Measurements from ENCODE around the gene SERPINA12. TPM values are rescaled to one million over a fixed set of nuclear protein-coding genes. Genes with fewer than 3 reads are reported as not detected.

The SERPINA12 gene
- total RNA-seq, 1 donor from 2014 or later: not detected

GRCh38 chr14:94517641-94518257 lies 8.5 kb upstream of the SERPINA12 start:
- no peak overlapping the region for H3K4me3 ChIP-seq (ENCODE audit: insufficient read depth, low read depth, low read length)
- H4K20me1 ChIP-seq (ENCODE audit: insufficient read depth, low read length): no peaks in the 10 kb centered on the region
- no peak overlapping the region for H3K27ac ChIP-seq (ENCODE audit: low read depth, low read length)
- no peaks in the 10 kb centered on the region for H3K36me3 Mint-ChIP-seq (ENCODE audit: low read depth, unreplicated experiment)
- H3K79me2 ChIP-seq (ENCODE audit: insufficient read depth, low read length): no peaks in the 10 kb centered on the region
- H3K27me3 Mint-ChIP-seq (ENCODE audit: low read depth, unreplicated experiment): peaks cover 35% of the 10 kb centered on the region
- H3K27me3 ChIP-seq (ENCODE audit: insufficient read depth, low read length): peaks cover 9% of the 10 kb centered on the region
- H3K4me2 ChIP-seq (ENCODE audit: low read length): no peak overlapping the region
- H3K36me3 ChIP-seq (ENCODE audit: insufficient read depth, low read length): no peaks in the 10 kb centered on the region
- TF ChIP-seq EZH2 (IDR thresholded peaks at IDR 0.05; ENCODE audit: insufficient read depth, low read length) (no peak), CTCF (IDR thresholded peaks at IDR 0.05; ENCODE audit: insufficient read depth, low read depth, low read length) (no peak)
- H3K4me3 Mint-ChIP-seq (ENCODE audit: unreplicated experiment): no peak overlapping the region
- H3K27ac Mint-ChIP-seq (ENCODE audit: unreplicated experiment): peak overlapping the region; percentile 34
- peaks cover 7% of the 10 kb centered on the region for H3K4me1 Mint-ChIP-seq (ENCODE audit: low read depth, unreplicated experiment)
- FAIRE-seq (no peak), DNase-seq (ENCODE audit: low read depth) (no peak)
- H3K9me3 ChIP-seq (ENCODE audit: insufficient read depth, low read depth, low read length): peaks cover 5% of the 10 kb centered on the region
- no peaks in the 10 kb centered on the region for H3K4me1 ChIP-seq (ENCODE audit: insufficient read depth, low read length)
- H3K9me3 Mint-ChIP-seq (ENCODE audit: unreplicated experiment): peaks cover 3% of the 10 kb centered on the region
- no peak overlapping the region for H3K9ac ChIP-seq (ENCODE audit: low read length)
- no peak overlapping the region for H2AFZ ChIP-seq (ENCODE audit: low read depth, low read length)

- no peak for TF ChIP-seq CTCF (IDR thresholded peaks at IDR 0.05; ENCODE audit: insufficient read depth, low read depth, low read length)
- TF ChIP-seq EZH2 (IDR thresholded peaks at IDR 0.05; ENCODE audit: insufficient read depth, low read length): no peak
- H3K4me3 Mint-ChIP-seq (ENCODE audit: unreplicated experiment): no peak overlapping the region
- no peaks in the 10 kb centered on the region for H4K20me1 ChIP-seq (ENCODE audit: insufficient read depth, low read length)
- DNase-seq (ENCODE audit: low read depth) (no peak), FAIRE-seq (no peak)
- H3K36me3 Mint-ChIP-seq (ENCODE audit: low read depth, unreplicated experiment): no peaks in the 10 kb centered on the region
- no peaks in the 10 kb centered on the region for H3K79me2 ChIP-seq (ENCODE audit: insufficient read depth, low read length)
- no peak overlapping the region for H3K4me2 ChIP-seq (ENCODE audit: low read length)
- no peak overlapping the region for H3K27ac Mint-ChIP-seq (ENCODE audit: unreplicated experiment)
- no peak overlapping the region for H3K9ac ChIP-seq (ENCODE audit: low read length)
- H3K36me3 ChIP-seq (ENCODE audit: insufficient read depth, low read length): no peaks in the 10 kb centered on the region
- H3K27ac ChIP-seq (ENCODE audit: low read depth, low read length): no peak overlapping the region
- H2AFZ ChIP-seq (ENCODE audit: low read depth, low read length): no peak overlapping the region
- H3K9me3 Mint-ChIP-seq (ENCODE audit: unreplicated experiment): peaks cover 3% of the 10 kb centered on the region
- H3K4me1 ChIP-seq (ENCODE audit: insufficient read depth, low read length): no peaks in the 10 kb centered on the region
- peaks cover 9% of the 10 kb centered on the region for H3K27me3 ChIP-seq (ENCODE audit: insufficient read depth, low read length)
- peaks cover 5% of the 10 kb centered on the region for H3K9me3 ChIP-seq (ENCODE audit: insufficient read depth, low read depth, low read length)
- H3K27me3 Mint-ChIP-seq (ENCODE audit: low read depth, unreplicated experiment): peaks cover 34% of the 10 kb centered on the region
- no peak overlapping the region for H3K4me3 ChIP-seq (ENCODE audit: insufficient read depth, low read depth, low read length)
- peaks cover 7% of the 10 kb centered on the region for H3K4me1 Mint-ChIP-seq (ENCODE audit: low read depth, unreplicated experiment)
Measured at GRCh38 chr14:94517248-94517640, 8.0 kb upstream of the SERPINA12 start.

GRCh38 chr14:94515856-94516255 lies 6.6 kb upstream of the SERPINA12 start:
- Histone ChIP-seq H3K27ac (ENCODE audit: low read depth, low read length) (no peak overlapping the region), H2AFZ (ENCODE audit: low read depth, low read length) (no peak overlapping the region), H4K20me1 (ENCODE audit: insufficient read depth, low read length) (no peaks in the 10 kb centered on the region), H3K36me3 (ENCODE audit: insufficient read depth, low read length) (no peaks in the 10 kb centered on the region), H3K79me2 (ENCODE audit: insufficient read depth, low read length) (no peaks in the 10 kb centered on the region), H3K4me2 (ENCODE audit: low read length) (no peak overlapping the region), H3K9ac (ENCODE audit: low read length) (no peak overlapping the region), H3K27me3 (ENCODE audit: insufficient read depth, low read length) (peaks cover 9% of the 10 kb centered on the region), H3K9me3 (ENCODE audit: insufficient read depth, low read depth, low read length) (peaks cover 5% of the 10 kb centered on the region), H3K4me3 (ENCODE audit: insufficient read depth, low read depth, low read length) (no peak overlapping the region), H3K4me1 (ENCODE audit: insufficient read depth, low read length) (no peaks in the 10 kb centered on the region)
- Mint-ChIP-seq H3K27me3 (ENCODE audit: low read depth, unreplicated experiment) (peaks cover 28% of the 10 kb centered on the region), H3K27ac (ENCODE audit: unreplicated experiment) (no peak overlapping the region), H3K4me3 (ENCODE audit: unreplicated experiment) (no peak overlapping the region), H3K9me3 (ENCODE audit: unreplicated experiment) (no peaks in the 10 kb centered on the region), H3K36me3 (ENCODE audit: low read depth, unreplicated experiment) (no peaks in the 10 kb centered on the region), H3K4me1 (ENCODE audit: low read depth, unreplicated experiment) (peaks cover 7% of the 10 kb centered on the region)
- DNase-seq (ENCODE audit: low read depth) (no peak), FAIRE-seq (no peak)
- TF ChIP-seq EZH2 (IDR thresholded peaks at IDR 0.05; ENCODE audit: insufficient read depth, low read length): no peak
- no peak for TF ChIP-seq CTCF (IDR thresholded peaks at IDR 0.05; ENCODE audit: insufficient read depth, low read depth, low read length)
